MM.1S (cell line): ENCODE data around the gene ATF2.
A peak's percentile ranks its signal among the peaks of the same experiment; 100 is the strongest.

ENCODE experiments used
- DNase-seq: peaks from one replicate; pipeline ENCODE4 v3.0.0-alpha.2; 2015
- H2AFZ ChIP-seq: fragments of 300-600 bp; sonication (generic); 2 replicates; pipeline ENCODE4 v1.6.0; 2016; ENCODE audit warnings: antibody characterized with exemption, low read length
- H3F3A ChIP-seq: fragments of 300-600 bp; sonication (generic); 2 replicates; pipeline ENCODE4 v1.6.1; 2016; ENCODE audit warnings: mild to moderate bottlenecking, antibody characterized with exemption, low read length, moderate library complexity, mixed read lengths; ENCODE audit not compliant: insufficient read depth
- H3K27ac ChIP-seq: fragments of 300-600 bp; sonication (generic); 2 replicates; pipeline ENCODE4 v1.5.1; 2016; ENCODE audit warnings: mild to moderate bottlenecking, low read length
- H3K27me3 ChIP-seq: fragments of 300-600 bp; sonication (generic); replicated peaks from 2 replicates; pipeline ENCODE4 v1.6.0; 2016; ENCODE audit warnings: low read length; ENCODE audit not compliant: insufficient read depth
- H3K36me3 ChIP-seq: fragments of 300-600 bp; sonication (generic); replicated peaks from 2 replicates; pipeline ENCODE4 v1.6.1; 2016; ENCODE audit warnings: mild to moderate bottlenecking, low read length, mixed read lengths; ENCODE audit not compliant: insufficient read depth
- H3K4me1 ChIP-seq: fragments of 300-600 bp; sonication (generic); 2 replicates; pipeline ENCODE4 v1.6.1; 2016; ENCODE audit warnings: low read length, mixed read lengths
- H3K4me2 ChIP-seq: fragments of 300-600 bp; sonication (generic); 2 replicates; pipeline ENCODE4 v1.6.0; 2016; ENCODE audit warnings: low read depth, low read length
- H3K4me3 ChIP-seq: fragments of 300-600 bp; sonication (generic); 2 replicates; pipeline ENCODE4 v1.5.1; 2016; ENCODE audit warnings: low read length, mixed read lengths
- H3K79me2 ChIP-seq: fragments of 300-600 bp; sonication (generic); 2 replicates; pipeline ENCODE4 v1.6.1; 2016; ENCODE audit warnings: mixed run types, low read length, mixed read lengths
- H3K9ac ChIP-seq: fragments of 300-600 bp; sonication (generic); 2 replicates; pipeline ENCODE4 v1.6.1; 2016; ENCODE audit warnings: low read length, mixed read lengths
- H3K9me2 ChIP-seq: fragments of 300-600 bp; sonication (generic); replicated peaks from 2 replicates; pipeline ENCODE4 v1.6.1; 2016; ENCODE audit warnings: mild to moderate bottlenecking, low read length, mixed read lengths; ENCODE audit not compliant: insufficient read depth
- H3K9me3 ChIP-seq: fragments of 300-600 bp; sonication (generic); replicated peaks from 2 replicates; pipeline ENCODE4 v1.6.1; 2016; ENCODE audit warnings: mild to moderate bottlenecking, low read length, mixed read lengths; ENCODE audit not compliant: insufficient read depth
- H4K20me1 ChIP-seq: fragments of 300-600 bp; sonication (generic); 2 replicates; pipeline ENCODE4 v1.6.1; 2016; ENCODE audit warnings: mild to moderate bottlenecking, low read length, moderate library complexity, mixed read lengths; ENCODE audit not compliant: insufficient read depth
- EZH2 ChIP-seq: fragments of 300-600 bp; sonication (generic); optimal IDR thresholded peaks from 2 replicates; pipeline ENCODE3; 2017; ENCODE audit warnings: low read depth, mild to moderate bottlenecking, antibody characterized with exemption, low read length, mixed read lengths
- EZH2phosphoT487 ChIP-seq: fragments of 300-600 bp; sonication (generic); IDR thresholded peaks from 2 replicates; pipeline ENCODE4 v1.6.1; 2018; ENCODE audit warnings: antibody characterized with exemption, low read length
- TF ChIP-seq, protein P1 (sequence below): fragments of 300-600 bp; sonication (generic); IDR thresholded peaks from 2 replicates; pipeline ENCODE4 v1.5.1; 2016; ENCODE audit warnings: antibody characterized with exemption, low read length, mixed read lengths

The ATF2 gene

DNA sequence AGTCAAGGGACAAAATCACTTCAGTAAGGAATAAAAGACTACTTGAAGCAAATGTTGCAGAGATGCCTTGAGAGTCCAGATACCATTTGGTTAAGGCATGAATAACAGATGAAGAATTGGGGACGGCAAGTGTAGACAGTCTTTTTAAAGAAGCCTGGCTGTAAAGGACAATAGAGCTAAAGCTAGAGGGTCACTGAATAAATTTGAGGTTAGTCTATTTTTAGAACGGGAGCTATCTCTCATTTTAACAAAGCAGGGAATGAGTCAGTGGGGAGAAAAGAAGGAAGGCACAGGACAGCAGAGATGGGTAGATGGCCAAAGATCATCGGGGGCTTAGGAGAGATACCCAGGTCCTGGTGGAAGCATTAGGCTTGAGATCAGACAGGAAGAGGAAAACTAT lies 132.2 kb downstream of the ATF2 start:
- H3K27me3 ChIP-seq, result no peaks in the 10 kb centered on the region
- no peaks in the 10 kb centered on the region for H4K20me1 ChIP-seq
- no peak overlapping the region for H3K27ac ChIP-seq
- peaks cover 14% of the 10 kb centered on the region for H3K4me1 ChIP-seq
- no peak overlapping the region for H3K9ac ChIP-seq
- H3K36me3 ChIP-seq, result no peaks in the 10 kb centered on the region
- H3K79me2 ChIP-seq, result no peaks in the 10 kb centered on the region
- no peaks in the 10 kb centered on the region for H3K9me2 ChIP-seq
- no peaks in the 10 kb centered on the region for H3F3A ChIP-seq
- H3K4me2 ChIP-seq, result no peak overlapping the region
- no peaks in the 10 kb centered on the region for H3K9me3 ChIP-seq
- TF ChIP-seq EZH2phosphoT487 (no peak), EZH2 (no peak)
- TF ChIP-seq, protein P1, sequence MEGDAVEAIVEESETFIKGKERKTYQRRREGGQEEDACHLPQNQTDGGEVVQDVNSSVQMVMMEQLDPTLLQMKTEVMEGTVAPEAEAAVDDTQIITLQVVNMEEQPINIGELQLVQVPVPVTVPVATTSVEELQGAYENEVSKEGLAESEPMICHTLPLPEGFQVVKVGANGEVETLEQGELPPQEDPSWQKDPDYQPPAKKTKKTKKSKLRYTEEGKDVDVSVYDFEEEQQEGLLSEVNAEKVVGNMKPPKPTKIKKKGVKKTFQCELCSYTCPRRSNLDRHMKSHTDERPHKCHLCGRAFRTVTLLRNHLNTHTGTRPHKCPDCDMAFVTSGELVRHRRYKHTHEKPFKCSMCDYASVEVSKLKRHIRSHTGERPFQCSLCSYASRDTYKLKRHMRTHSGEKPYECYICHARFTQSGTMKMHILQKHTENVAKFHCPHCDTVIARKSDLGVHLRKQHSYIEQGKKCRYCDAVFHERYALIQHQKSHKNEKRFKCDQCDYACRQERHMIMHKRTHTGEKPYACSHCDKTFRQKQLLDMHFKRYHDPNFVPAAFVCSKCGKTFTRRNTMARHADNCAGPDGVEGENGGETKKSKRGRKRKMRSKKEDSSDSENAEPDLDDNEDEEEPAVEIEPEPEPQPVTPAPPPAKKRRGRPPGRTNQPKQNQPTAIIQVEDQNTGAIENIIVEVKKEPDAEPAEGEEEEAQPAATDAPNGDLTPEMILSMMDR, result no peak
- H2AFZ ChIP-seq, result peak overlapping the region; percentile 58
- H3K4me3 ChIP-seq, result no peak overlapping the region
- no peak for DNase-seq

DNA sequence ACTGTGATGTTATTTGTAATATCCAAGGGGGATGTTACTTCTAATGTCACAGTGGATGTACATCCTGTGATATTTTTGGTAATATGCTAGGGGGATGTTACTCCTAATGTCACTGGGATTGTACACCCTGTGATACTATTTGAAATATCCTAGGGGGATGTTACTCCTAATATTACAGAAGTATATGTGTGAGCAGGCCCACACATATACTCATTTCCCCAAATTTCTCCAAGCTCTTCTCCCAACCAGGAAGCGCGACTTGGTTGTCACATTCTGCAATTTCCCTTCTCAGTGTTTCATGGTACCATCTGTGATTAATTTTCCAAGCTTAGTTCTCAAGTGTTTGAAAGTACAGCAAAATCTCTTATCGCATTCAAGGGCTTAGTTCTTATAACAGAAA lies 133.3 kb downstream of the ATF2 start:
- Histone ChIP-seq H3K9me3 (no peaks in the 10 kb centered on the region), H3K27me3 (no peaks in the 10 kb centered on the region), H3F3A (no peaks in the 10 kb centered on the region), H3K4me2 (no peak overlapping the region), H2AFZ (no peak overlapping the region), H3K9ac (no peak overlapping the region), H3K9me2 (no peaks in the 10 kb centered on the region), H3K36me3 (no peaks in the 10 kb centered on the region), H4K20me1 (no peaks in the 10 kb centered on the region), H3K79me2 (no peaks in the 10 kb centered on the region), H3K27ac (no peak overlapping the region), H3K4me3 (no peak overlapping the region), H3K4me1 (peaks cover 25% of the 10 kb centered on the region)
- TF ChIP-seq, protein P1, result no peak
- no peak for TF ChIP-seq EZH2
- no peak for TF ChIP-seq EZH2phosphoT487
- no peak for DNase-seq

DNA sequence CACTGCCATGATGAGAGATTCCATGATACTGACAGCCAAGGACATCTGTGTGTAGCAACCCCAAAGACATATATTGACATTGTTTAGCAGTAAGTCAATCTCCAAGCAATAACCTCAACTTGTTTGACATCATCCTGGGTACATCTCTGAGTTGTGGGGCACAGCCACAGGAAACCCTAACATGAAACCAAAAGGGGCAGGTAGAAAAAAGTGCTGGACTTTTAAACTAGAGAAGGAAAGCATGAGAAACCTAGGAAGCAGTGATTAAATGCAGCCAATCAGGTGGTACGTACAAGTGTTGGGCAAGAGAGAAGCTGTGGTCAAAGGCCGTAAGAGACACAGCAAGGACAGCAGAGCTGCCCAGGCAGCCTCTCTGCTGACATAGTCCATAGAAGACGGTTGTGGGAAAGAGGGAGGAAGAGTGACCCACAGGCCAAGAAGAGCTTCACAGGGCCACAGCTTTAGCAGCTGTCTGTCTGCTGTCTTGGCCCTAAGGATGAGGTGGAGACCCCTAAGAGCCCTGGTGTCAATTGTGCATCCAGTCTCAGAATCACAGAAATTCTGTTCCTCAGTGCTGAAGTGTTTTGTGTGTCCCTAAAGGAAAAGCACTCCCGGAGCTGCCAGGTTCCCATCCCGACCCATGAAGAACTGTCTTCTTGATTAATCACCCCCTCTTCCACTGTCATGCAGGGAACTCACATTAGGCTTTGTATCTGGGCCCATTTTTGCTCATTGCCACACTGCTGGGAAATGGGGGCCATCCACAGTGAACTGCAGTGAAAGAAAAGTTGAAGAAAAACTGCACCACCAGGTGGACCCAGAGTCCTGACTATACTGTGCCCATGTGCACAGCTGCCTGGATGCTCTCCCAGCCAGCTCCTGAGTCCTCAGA lies 137.4 kb downstream of the ATF2 start:
- no peaks in the 10 kb centered on the region for H4K20me1 ChIP-seq
- no peaks in the 10 kb centered on the region for H3K9me2 ChIP-seq
- TF ChIP-seq, protein P1, result peak; percentile 68
- TF ChIP-seq EZH2phosphoT487, result no peak
- peak overlapping the region; percentile 39; the same call in 1 of the 2 replicates for H2AFZ ChIP-seq
- H3K9me3 ChIP-seq, result no peaks in the 10 kb centered on the region
- no peaks in the 10 kb centered on the region for H3K36me3 ChIP-seq
- no peak overlapping the region for H3K4me3 ChIP-seq
- H3K9ac ChIP-seq, result no peak overlapping the region
- H3F3A ChIP-seq, result peaks cover 13% of the 10 kb centered on the region; the same call in 1 of the 2 replicates
- no peaks in the 10 kb centered on the region for H3K79me2 ChIP-seq
- no peak overlapping the region for H3K4me2 ChIP-seq
- no peaks in the 10 kb centered on the region for H3K27me3 ChIP-seq
- peaks cover 34% of the 10 kb centered on the region for H3K4me1 ChIP-seq
- peak; percentile 79 for DNase-seq
- H3K27ac ChIP-seq, result peak overlapping the region; percentile 17; the same call in 1 of the 2 replicates
